HG02884 (cell line): ENCODE data around the gene PTGES.

Experiments
- ATAC-seq: cut with Tn5 transposase; IDR thresholded peaks from one replicate; pipeline ENCODE4 v1.9.1; 2021; ENCODE audit warnings: mild to moderate bottlenecking, moderate library complexity; ENCODE audit not compliant: unreplicated experiment

PTGES gene

DNA sequence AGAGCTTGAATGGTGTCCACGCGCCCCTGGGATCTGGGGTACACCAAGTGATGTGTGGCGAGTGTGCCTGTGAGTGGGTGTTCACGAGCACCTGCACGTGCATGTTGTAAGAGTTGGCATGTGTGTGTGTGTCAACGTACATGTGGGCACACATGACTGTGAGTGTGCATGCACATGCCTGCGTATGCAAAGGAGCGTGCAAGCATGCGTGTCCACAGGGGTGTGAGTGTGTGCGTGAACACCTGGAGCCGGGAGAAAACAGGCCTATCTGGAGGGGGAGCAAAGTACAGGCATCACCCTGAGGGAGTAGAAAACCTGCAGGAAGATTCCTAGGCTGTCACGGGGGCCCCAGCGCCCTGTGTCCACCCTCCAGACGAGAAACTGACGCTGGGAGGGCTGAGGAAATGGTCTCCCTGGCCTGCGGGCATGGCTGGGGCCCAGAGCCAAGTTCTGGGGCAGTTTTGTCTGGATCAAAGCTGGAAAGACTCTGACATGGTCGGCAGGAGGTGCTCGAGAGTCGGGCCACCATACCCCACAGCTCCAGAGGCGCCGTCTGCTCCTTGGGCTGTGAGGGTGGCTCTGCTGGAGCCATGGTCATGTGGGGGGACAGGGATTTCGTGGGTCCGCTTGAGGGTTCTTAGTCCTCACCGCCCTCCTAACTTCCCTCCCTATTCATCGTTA is 31.8 kb downstream of the PTGES start:
- no peak for ATAC-seq

DNA sequence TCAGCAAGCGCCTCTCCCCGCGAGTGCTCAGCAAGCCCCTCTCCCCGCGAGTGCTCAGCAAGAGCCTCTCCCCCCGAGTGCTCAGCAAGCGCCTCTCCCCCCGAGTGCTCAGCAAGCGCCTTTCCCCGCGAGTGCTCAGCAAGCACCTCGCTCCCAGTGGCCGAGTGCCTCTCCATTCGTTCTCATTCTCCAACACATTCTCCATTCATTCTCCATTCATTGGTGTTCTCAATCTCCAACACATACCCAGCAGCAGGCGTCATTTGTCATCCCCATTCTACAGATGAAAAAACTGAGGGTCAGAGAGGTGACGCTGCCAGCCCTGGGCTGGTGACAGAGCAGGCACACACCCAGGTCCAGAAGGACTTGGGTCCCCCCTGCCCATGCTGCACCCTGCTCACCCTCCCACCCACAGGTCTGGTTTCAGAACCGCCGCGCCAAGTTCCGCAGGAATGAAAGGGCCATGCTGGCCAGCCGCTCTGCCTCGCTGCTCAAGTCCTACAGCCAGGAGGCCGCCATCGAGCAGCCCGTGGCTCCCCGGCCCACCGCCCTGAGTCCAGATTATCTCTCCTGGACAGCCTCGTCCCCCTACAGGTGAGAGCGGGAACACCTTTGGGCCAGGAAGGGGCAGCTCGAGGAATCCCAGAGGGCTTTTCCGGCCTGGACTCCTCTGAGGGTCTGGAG is 32.5 kb downstream of the PTGES start:
- no peak for ATAC-seq

DNA sequence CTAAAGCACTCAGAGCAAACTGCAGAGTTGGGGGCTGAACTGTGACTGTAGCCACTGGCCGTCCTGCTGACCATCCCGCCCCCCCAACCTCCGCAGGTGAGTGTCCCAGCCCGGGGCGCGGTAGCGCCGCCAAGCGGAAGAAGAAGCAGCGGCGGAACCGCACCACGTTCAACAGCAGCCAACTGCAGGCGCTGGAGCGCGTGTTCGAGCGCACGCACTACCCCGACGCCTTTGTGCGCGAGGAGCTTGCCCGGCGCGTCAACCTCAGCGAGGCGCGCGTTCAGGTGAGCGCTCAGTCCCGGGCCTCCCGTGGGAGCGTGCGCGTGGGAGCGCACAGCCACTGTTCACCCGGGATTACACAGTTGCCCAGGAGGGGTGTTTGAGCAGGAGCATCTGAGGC is 33.7 kb downstream of the PTGES start:
- no peak for ATAC-seq

DNA sequence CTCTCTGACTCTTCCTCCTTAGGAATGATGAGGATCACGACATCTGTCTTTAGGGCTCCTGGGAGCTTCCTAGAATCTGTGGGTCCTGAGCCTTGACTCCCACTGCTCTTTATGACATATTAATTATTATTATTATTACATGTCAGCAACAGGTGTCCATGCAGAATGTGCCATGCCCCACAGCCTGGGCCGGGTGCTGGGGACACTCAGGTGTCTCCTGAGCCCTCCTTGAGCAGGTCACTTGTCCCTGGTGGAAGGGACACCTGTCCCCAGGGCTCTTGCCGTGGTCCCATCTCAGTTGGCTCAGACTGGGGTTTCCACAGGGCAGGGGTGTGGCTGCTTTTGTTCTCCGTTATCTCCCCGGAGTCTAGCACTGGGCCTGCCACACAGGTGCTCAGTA is 34.2 kb downstream of the PTGES start:
- no peak for ATAC-seq

DNA sequence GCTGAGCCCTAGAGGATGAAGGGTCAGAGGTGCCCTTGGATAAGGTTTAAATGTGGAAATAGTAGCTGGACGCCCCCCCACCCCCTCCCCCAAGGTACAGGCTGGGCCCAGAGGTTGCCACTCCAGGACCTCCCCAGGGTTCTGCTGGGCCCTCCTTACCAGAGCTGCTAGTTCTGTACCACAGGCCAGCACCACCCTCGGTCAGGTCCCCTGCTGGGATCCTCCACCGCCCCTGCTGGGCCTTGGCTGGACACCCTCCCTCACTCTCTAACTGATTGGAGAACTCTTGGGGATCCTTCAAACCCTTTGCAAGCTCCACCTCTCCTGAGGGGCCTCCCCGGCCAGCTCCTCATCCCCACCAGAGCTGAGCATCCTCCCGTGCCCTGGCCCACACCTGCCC is 34.9 kb downstream of the PTGES start:
- ATAC-seq, result no peak

DNA sequence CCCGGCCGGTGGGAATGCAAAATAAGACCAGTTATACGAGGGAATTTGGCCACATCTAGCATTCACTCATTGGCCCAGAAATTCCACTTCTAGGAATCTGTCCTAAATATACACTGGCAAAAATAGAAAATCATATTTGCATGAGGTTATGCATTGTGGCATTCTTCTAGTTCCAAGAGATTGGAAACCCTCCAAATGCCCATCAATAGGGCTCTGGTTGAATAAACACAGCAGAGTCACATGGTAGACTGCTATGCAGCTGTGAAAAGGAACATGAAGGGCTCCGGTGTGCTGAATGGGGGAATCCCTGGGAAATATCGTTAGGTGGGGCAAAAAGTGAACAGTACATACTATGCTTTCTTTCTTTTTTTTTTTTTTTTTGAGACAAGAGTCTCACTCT is 36.8 kb downstream of the PTGES start:
- no peak for ATAC-seq

DNA sequence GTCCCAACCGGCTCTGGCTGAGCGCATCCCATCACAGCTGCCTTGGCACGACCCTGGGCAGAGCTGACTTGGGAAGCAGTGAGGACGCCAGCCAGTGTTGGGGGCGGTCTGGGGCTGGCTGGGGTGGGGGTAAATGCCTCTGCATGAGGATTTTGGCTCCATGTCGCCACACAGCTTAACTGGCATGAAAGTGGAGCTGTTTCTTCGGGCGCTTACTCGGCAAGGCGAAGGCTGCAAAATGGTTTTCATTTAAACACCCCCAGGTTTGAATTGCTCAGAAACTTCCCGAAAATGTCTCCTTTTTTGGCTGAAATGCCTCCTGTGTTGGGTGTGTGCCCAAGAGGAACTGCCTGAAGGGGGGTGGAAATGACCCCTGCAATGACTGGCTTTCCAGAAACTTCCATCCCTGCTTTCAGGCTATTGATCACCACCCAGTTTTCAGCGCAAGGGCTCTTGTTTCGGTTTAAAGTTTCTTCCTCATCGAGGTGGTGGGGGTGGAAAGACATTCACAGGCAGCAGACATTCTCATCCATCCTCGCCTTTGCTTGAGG is 38.3 kb downstream of the PTGES start:
- ATAC-seq, result no peak

DNA sequence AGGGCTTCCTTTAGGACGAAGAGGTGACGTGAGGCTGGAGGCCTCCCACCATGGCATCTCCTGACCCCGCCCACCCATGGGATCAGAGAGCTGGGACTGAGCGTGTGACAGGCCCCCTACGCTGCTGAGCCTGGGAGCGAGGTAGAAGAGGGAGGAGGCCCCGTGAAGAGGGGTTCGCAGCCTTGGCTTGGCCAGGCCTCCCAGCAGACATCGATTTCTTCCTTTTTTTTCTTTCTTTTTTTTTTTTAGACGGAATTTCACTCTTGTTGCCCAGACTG is 39.5 kb downstream of the PTGES start:
- no peak for ATAC-seq

DNA sequence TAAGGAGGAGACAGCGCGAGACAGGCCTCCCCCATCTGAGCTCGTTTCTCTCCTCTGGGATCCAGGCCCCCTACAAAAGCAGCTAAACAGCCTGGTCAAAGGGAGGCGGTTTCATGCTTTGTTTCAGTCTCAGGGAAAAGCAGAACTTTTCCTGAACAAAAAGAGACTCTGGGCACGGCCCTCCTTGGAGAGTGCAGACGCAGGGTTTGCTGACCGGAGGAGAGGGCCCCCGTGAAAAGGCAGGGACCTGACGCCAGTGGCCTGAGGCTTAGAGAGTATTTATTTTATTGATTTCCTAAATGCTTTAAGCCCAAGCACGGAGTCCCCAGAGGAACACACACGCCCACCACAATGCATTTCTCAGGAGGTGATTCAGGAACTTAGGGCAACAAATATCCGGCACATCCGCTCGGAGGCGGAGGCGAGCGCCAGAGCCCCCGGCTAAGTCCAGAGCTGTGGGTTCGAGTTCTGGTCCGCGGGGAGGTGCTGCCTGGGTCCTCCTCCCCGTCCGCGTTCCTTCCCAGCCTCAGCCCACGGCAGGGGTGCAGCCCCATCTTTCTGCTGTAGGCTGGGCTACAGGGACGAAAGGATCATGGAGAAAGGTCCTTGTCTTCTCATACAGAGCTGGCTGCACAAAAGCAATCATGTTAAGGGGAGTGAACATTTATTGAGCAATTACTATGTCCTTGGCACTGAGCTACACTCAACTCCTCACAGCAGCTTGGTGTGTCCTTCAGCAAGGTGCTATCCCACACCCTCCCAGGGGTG is 40.0 kb downstream of the PTGES start:
- ATAC-seq, result no peak

DNA sequence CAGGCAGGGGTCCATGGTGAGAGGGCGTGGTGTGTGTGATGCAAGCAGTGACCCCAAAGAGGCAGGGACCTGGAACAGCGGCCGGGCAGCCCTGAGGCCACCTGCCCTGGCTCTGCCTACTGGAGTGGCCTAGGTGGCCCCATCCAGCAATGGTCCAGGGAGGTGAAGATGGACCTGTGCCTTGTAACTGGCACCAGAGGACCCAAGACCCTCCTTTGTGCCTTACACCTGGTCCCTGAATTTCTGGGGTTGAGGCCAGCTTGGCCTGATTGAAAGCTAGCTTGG is 42.7 kb downstream of the PTGES start:
- ATAC-seq, result no peak

DNA sequence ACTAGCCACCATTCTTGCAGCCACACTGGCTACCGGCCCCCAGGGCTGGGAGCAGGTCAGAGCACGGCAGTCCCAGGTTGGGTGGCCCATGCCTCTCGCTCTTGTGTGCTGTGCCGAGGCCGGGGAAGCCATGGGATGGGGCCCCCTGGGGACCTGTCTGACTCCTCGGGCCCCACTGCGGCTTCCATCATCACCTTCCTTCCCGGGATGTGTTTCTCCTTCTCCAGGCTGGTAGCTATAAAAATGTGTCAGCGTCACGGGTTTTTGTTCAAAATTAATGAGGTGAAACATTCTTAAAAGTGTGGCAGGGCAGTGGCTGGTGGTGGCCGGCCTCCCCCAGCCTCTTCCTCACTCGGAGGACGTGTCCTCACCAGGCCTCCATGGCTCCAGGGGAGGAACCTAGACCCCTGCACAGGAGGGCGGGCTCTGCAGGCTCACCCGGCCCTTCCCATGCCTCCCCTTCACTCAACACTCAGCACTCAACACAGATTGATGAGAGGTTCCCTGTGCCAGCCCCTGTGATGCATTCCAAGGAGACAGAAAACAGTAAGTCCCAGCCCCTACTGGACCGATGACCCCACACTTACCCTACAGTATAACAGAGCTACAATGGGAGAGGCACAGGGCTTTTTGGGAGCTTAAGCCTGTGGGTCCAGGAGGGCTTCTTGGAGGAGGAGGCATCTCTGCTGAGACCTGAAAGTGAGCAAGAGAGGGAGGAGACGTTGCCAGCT is 43.2 kb downstream of the PTGES start:
- no peak for ATAC-seq

DNA sequence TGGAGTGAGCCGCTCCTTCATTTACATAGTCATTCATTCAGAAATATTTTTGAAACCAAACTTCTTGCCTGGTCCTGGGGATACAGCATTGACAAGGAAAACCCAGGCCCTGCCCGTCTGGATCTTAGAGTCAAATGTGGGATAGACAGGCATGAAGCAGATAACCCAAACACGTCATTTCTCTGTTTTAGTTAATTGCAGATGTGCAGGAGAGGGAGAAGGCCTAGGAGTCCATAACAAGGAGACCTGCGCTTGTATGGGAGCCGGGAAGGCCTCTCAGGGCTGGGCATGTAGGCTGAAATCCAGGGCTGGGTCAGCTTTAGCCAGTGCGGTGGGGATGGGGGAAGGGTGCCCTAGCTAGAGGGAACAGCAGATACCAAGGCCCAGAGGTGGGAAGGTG is 44.0 kb downstream of the PTGES start:
- ATAC-seq, result no peak

DNA sequence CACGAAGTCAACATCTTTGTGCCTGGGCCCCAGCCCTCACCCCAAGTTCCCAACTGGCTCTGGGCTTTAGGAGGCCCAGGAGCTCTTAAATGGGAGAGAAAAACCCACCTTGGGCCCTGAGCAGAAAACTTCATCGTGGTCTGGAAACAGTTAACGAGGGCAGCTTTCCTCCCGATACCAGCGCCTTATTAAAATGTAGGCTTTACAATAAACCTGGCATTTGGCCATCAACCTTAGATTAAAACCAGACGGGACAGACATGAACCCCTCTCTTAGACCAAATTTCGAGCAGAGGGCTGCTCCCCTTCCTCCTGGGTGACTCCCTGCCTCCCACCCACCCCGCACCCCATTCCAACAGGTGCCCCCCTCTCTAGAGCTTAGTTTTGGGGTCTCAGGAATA is 48.0 kb downstream of the PTGES start:
- ATAC-seq, result no peak

DNA sequence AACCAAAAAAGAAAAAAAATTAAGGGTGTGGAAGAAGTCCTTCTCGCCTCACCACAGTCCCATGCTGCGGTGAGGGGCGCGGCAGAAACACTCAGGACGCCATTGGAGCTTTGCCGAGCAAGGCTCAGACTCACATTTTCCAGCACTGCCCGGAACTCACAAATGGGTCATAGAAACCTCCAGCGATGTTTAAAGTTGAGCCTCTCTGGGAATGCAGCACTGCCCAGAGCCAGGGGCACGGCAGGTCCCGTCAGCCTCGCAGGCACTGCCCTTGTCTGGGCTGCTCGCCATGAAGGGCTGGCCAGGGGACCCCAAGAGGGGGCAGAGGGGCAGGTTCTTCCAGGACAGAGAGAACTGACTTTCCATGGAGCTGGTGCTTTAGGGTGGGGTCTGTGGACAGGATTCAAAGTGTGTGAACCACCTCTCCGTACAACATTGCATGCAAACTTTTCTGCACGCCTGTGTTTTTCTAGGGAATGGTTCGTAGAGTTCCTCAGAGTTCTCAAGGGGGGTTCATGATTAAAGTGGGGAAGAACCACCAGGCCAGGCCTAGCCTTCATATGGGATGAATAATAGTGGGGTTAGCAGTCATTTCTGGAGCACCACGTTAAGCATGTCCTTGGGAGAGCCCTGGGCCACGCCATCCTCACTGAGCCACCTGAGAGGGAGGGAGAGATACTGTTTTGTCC is 49.0 kb downstream of the PTGES start:
- no peak for ATAC-seq

DNA sequence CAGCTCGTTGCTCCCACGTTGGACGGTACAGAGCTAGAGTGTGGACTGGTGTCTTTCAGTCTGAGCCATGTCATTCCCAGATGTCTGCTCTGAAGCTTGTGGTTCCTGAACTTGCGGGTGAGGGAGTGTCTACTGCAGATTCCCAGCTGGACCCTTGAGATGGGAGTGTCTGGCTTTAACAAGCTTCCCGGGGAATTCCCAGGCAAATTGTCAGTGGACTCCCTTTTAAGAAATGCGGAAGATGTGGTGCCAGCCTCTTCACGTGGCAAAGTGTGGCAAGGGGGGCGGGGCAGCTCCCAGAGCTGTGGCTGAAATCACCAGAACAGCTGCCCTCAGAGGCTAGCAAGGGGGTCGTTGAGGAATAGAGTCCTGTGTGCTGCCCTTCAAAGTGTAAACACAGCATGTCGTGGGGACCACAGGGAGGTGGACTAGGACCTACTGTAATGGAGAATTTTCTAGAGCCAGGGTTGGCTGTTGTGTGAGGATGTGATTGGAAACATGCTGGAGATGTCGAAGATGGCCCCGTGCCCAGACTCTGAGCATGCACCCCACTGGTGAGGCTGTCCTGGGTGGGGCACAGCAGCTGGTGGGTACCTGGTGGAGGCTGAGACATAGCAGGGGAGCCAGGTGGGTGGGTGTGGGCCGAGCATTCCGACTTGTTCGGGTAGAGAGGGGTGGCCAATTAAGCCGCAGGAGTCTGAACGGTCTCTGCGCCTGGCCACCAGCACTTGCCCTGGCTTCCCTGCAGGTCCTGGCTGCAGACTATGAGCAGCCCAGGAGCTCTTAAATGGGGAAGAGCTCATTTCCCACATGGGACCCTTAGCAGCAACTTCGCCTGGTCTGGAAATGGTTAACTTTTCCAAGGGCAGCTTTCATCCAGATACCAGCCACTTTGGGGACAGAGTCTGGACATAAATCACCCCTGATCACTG is 50.0 kb downstream of the PTGES start:
- no peak for ATAC-seq

DNA sequence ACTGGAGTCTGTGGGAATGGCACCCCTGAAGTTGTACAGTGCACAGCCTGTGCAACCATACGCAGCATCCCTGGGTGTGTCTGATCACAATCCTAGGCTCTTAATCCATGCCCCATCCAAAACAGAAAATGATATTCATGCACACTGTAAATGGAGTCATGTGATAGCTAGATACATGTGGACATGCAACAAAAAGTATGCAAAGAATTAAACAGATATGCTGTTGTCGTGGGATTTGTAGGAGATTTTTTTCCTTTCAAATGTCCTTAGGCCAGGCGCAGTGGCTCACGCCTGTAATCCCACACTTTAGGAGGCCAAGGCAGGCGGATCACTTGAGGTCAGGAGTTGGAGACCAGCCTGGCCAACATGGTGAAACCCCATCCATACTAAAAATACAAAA is 51.3 kb downstream of the PTGES start:
- ATAC-seq, result no peak

DNA sequence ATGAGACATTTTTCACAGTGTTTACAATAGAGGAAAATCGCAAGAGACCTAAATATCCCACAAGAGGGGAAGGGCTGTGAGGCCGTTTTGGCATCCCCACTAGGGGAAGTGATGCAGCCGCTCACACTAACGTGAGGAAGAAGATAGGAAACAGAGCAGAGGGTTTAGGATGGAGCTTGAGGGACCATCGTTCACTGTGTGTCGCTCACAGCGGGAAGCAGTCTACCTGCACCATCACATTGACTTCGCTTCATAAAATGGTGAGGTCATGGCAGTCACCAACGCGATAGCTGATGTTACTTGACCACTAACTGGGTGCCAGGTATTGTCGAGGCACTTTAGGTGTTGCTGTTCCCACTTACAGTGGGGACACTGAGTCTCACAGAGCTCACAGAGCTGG is 51.8 kb downstream of the PTGES start:
- no peak for ATAC-seq

DNA sequence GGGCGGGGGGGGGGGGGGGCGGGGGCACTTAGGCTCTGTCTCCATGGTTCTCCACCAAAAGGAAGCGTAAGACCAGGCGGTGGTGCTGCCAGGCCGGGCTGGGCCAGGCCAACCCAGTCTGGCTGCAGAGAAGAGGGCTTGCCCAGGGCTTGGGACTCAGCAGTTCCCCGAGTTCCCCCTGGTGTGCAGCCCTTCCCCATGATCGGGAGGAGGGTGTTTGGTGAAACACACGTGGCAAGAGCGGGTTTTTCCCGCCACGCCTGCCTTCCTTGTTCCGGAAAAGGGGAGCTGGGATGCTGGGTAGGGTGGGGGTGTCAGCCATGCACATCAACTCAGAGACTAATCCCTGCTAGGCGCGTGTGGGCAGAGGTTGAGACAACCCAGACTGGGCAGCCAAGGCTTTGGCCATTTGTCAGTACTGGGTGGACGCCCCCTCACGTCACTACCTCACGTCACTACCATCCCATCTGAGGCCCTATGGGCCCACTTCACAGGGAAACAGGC is 54.5 kb downstream of the PTGES start:
- ATAC-seq, result no peak

DNA sequence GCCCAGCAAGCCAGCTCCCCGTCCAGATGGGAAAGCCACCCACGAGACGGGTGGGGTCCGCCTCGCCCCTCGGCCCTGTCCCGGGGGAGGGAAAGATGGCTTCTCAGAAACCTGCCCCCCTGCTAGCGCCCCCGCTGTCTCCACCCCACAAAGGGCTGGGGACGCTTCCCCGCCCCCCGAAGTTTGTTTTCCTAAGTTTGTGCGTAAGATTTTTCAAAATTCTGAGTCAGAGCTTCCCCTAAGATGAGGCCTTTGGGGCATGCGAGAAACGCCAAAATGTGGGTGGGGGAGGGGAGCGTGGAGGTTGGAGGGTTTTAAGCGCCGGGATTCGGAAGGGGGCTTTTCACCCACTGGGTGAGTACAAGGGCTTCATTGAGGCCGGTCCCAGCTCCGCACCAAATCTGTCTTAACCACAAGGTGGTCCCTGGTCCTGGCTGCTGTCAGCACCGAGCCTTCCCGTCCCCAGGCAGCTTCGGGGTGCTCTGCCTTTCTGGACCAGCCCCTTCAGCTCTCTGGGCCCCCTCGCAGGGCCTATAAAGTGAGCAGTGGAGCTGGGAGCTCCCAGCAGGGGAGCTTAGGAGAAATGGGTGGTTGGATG is 55.1 kb downstream of the PTGES start:
- ATAC-seq, result no peak
